Trophoblast cell (in vitro differentiated cells and primary cell): ENCODE data around the gene NEUROD1.

Experiments used
- DNase-seq, 2 donors: peaks; one replicate each; pipeline ENCODE4 v3.0.0-alpha.2; 2016
- H2AFZ ChIP-seq: 2 replicates; pipeline ENCODE4 v1.6.1; 2013; ENCODE audit warnings: low read length, moderate library complexity, mild to moderate bottlenecking; ENCODE audit not compliant: insufficient read depth, poor library complexity
- H2AK5ac ChIP-seq: 2 replicates; pipeline ENCODE4 v1.6.1; 2013; ENCODE audit warnings: mild to moderate bottlenecking, low read length
- H2BK120ac ChIP-seq: 2 replicates; pipeline ENCODE4 v1.6.1; 2013; ENCODE audit warnings: low read length, mild to moderate bottlenecking, moderate library complexity; ENCODE audit not compliant: insufficient read depth, poor library complexity
- H2BK12ac ChIP-seq: 2 replicates; pipeline ENCODE4 v1.6.1; 2013; ENCODE audit warnings: mild to moderate bottlenecking, low read length, moderate library complexity
- H2BK5ac ChIP-seq: 2 replicates; pipeline ENCODE4 v1.6.1; 2013; ENCODE audit warnings: low read length, low read depth, moderate library complexity, mild to moderate bottlenecking; ENCODE audit not compliant: poor library complexity
- H3K14ac ChIP-seq: 2 replicates; pipeline ENCODE4 v1.6.1; 2013; ENCODE audit warnings: mild to moderate bottlenecking, low read length
- H3K18ac ChIP-seq: 2 replicates; pipeline ENCODE4 v1.6.1; 2013; ENCODE audit warnings: mild to moderate bottlenecking, low read length
- H3K23ac ChIP-seq: 2 replicates; pipeline ENCODE4 v1.6.1; 2013; ENCODE audit warnings: low read length
- H3K27ac ChIP-seq: 2 replicates; pipeline ENCODE4 v1.5.1; 2013; ENCODE audit warnings: low read depth, mild to moderate bottlenecking, inconsistent platforms, low read length, moderate library complexity
- H3K27me3 ChIP-seq: 2 replicates; pipeline ENCODE4 v1.6.1; 2013; ENCODE audit warnings: inconsistent platforms, mild to moderate bottlenecking, low read length, moderate library complexity; ENCODE audit not compliant: insufficient read depth
- H3K36me3 ChIP-seq, 2 experiments: 1 replicate in 1 of 2; 2 replicates in 1 of 2; pipeline ENCODE4 v1.6.1; 2013; ENCODE audit warnings: low read length in 2 of 2, mild to moderate bottlenecking in 2 of 2, moderate library complexity in 1 of 2; ENCODE audit not compliant: insufficient read depth in 2 of 2, control insufficient read depth in 1 of 2
- H3K4ac ChIP-seq: 2 replicates; pipeline ENCODE4 v1.6.1; 2013; ENCODE audit warnings: low read depth, mild to moderate bottlenecking, low read length, moderate library complexity
- H3K4me1 ChIP-seq, 2 experiments: 1 replicate in 1 of 2; 2 replicates in 1 of 2; pipeline ENCODE4 v1.6.1; 2013; ENCODE audit warnings: low read length in 2 of 2, mild to moderate bottlenecking in 2 of 2, moderate library complexity in 1 of 2; ENCODE audit not compliant: insufficient read depth in 2 of 2, control insufficient read depth in 1 of 2
- H3K4me2 ChIP-seq: 2 replicates; pipeline ENCODE4 v1.6.1; 2013; ENCODE audit warnings: inconsistent platforms, mild to moderate bottlenecking, low read length, moderate library complexity
- H3K4me3 ChIP-seq: 2 replicates; pipeline ENCODE4 v1.5.1; 2013; ENCODE audit warnings: mild to moderate bottlenecking, low read depth, low read length, inconsistent platforms
- H3K79me1 ChIP-seq: one replicate; pipeline ENCODE4 v1.6.1; 2013; ENCODE audit warnings: low read length
- H3K79me2 ChIP-seq: 2 replicates; pipeline ENCODE4 v1.6.1; 2013; ENCODE audit warnings: low read length, mild to moderate bottlenecking; ENCODE audit not compliant: control insufficient read depth, insufficient read depth, poor library complexity
- H3K9ac ChIP-seq: 2 replicates; pipeline ENCODE4 v1.6.1; 2013; ENCODE audit warnings: mild to moderate bottlenecking, low read length
- H3K9me3 ChIP-seq: 2 replicates; pipeline ENCODE4 v1.6.1; 2013; ENCODE audit warnings: low read depth, mild to moderate bottlenecking, control low read depth, inconsistent platforms, low read length; ENCODE audit not compliant: insufficient read depth
- H4K12ac ChIP-seq: 2 replicates; pipeline ENCODE4 v1.6.1; 2013; ENCODE audit warnings: low read depth, mild to moderate bottlenecking, low read length, moderate library complexity
- H4K8ac ChIP-seq: 2 replicates; pipeline ENCODE4 v1.6.1; 2013; ENCODE audit warnings: low read depth, mild to moderate bottlenecking, low read length, moderate library complexity
- H4K91ac ChIP-seq: one replicate; pipeline ENCODE4 v1.6.1; 2013; ENCODE audit warnings: low read depth, mild to moderate bottlenecking, low read length, moderate library complexity
- WGBS: extraction: QIAGEN DNeasy Blood & Tissue Kit; methylation state at CpG from one replicate; pipeline ENCODE4 v1.1.7; 2013; ENCODE audit warnings: missing lambda C conversion rate; ENCODE audit not compliant: insufficient read length, insufficient coverage; ENCODE audit errors: extremely low coverage; 5-methylcytosine and 5-hydroxymethylcytosine counted together

NEUROD1 gene

GRCh38 chr2:181686576-181687185, 6.4 kb upstream of the NEUROD1 start:
- Histone ChIP-seq H4K8ac (no peak overlapping the region), H3K79me1 (peaks cover 5% of the 10 kb centered on the region), H3K23ac (no peak overlapping the region), H3K9ac (no peak overlapping the region), H3K4ac (no peak overlapping the region), H3K36me3 (no peaks in the 10 kb centered on the region), H4K12ac (no peak overlapping the region), H3K14ac (no peak overlapping the region), H2AFZ (no peak overlapping the region), H3K4me1 (peaks cover 15 to 24% of the 10 kb centered on the region in 2 experiments), H3K79me2 (no peaks in the 10 kb centered on the region), H3K27ac (no peak overlapping the region), H3K27me3 (peaks cover 18% of the 10 kb centered on the region), H2BK5ac (no peak overlapping the region), H2BK120ac (no peak overlapping the region), H3K4me2 (no peak overlapping the region), H2AK5ac (no peak overlapping the region), H3K18ac (no peak overlapping the region), H4K91ac (no peak overlapping the region), H2BK12ac (no peak overlapping the region), H3K9me3 (no peaks in the 10 kb centered on the region), H3K4me3 (no peak overlapping the region)
- no CpG with 5 or more reads among the region's 6 CpGs for WGBS
- no peak for DNase-seq

- peak overlapping the region; percentile 10 for H4K91ac ChIP-seq
- peaks cover 33% of the 10 kb centered on the region for H3K27me3 ChIP-seq
- H3K14ac ChIP-seq = no peak overlapping the region
- no peak overlapping the region for H3K9ac ChIP-seq
- peak overlapping the region; percentile 2 for H2BK120ac ChIP-seq
- H3K79me2 ChIP-seq = no peaks in the 10 kb centered on the region
- no CpG with 5 or more reads among the region's 21 CpGs for WGBS
- H3K4me1 ChIP-seq = peaks cover 20 to 32% of the 10 kb centered on the region in 2 experiments
- no peak overlapping the region for H2AFZ ChIP-seq
- peak overlapping the region; percentile 12 for H3K27ac ChIP-seq
- H3K4ac ChIP-seq = no peak overlapping the region
- H3K36me3 ChIP-seq = no peaks in the 10 kb centered on the region
- H3K9me3 ChIP-seq = peaks cover 6% of the 10 kb centered on the region
- peak overlapping the region; percentile 43 for H3K4me2 ChIP-seq
- H3K4me3 ChIP-seq = peak overlapping the region; percentile 19
- no peak overlapping the region for H2BK12ac ChIP-seq
- H2AK5ac ChIP-seq = peak overlapping the region; percentile 1
- no peak overlapping the region for H4K8ac ChIP-seq
- H3K18ac ChIP-seq = peak overlapping the region; percentile 4
- peaks cover 5% of the 10 kb centered on the region for H3K79me1 ChIP-seq
- no peak overlapping the region for H2BK5ac ChIP-seq
- DNase-seq = peak; percentile 80 to 85
- no peak overlapping the region for H3K23ac ChIP-seq
- H4K12ac ChIP-seq = no peak overlapping the region
Observed at GRCh38 chr2:181685150-181685688, 4.9 kb upstream of the NEUROD1 start.

GRCh38 chr2:181684454-181685149, 4.3 kb upstream of the NEUROD1 start:
- Histone ChIP-seq H3K27me3 (peaks cover 37% of the 10 kb centered on the region), H3K4me3 (peak overlapping the region; percentile 19), H3K79me2 (no peaks in the 10 kb centered on the region), H2BK5ac (no peak overlapping the region), H3K36me3 (no peaks in the 10 kb centered on the region), H4K8ac (no peak overlapping the region), H3K23ac (no peak overlapping the region), H2BK120ac (peak overlapping the region; percentile 18), H2AFZ (no peak overlapping the region), H3K9me3 (peaks cover 6% of the 10 kb centered on the region), H3K27ac (peak overlapping the region; percentile 12), H3K4me2 (peak overlapping the region; percentile 70), H2BK12ac (peak overlapping the region; percentile 10), H3K4ac (no peak overlapping the region), H3K18ac (peak overlapping the region; percentile 4), H3K9ac (no peak overlapping the region), H2AK5ac (peak overlapping the region; percentile 1), H4K91ac (peak overlapping the region; percentile 10), H4K12ac (no peak overlapping the region), H3K4me1 (peaks cover 20 to 32% of the 10 kb centered on the region in 2 experiments), H3K14ac (peak overlapping the region; percentile 0), H3K79me1 (peaks cover 5% of the 10 kb centered on the region)
- no peak for DNase-seq
- no CpG with 5 or more reads among the region's 26 CpGs for WGBS

GRCh38 chr2:181683518-181684453, 3.5 kb upstream of the NEUROD1 start:
- no peak overlapping the region for H2BK5ac ChIP-seq
- no peak overlapping the region for H2BK120ac ChIP-seq
- H3K36me3 ChIP-seq = no peaks in the 10 kb centered on the region
- H3K23ac ChIP-seq = no peak overlapping the region
- H3K4me1 ChIP-seq = peaks cover 20 to 32% of the 10 kb centered on the region in 2 experiments
- no peak overlapping the region for H2AFZ ChIP-seq
- no peak overlapping the region for H4K8ac ChIP-seq
- no peak overlapping the region for H3K27ac ChIP-seq
- no peak overlapping the region for H3K18ac ChIP-seq
- peak overlapping the region; percentile 20 for H4K91ac ChIP-seq
- WGBS = no CpG with 5 or more reads among the region's 85 CpGs
- peak overlapping the region; percentile 46 for H3K4me3 ChIP-seq
- H3K9me3 ChIP-seq = peaks cover 6% of the 10 kb centered on the region
- H2AK5ac ChIP-seq = no peak overlapping the region
- H3K4ac ChIP-seq = no peak overlapping the region
- peak overlapping the region; percentile 70 for H3K4me2 ChIP-seq
- H2BK12ac ChIP-seq = no peak overlapping the region
- peak in 1 of 2 donors; percentile 16 for DNase-seq
- H3K14ac ChIP-seq = no peak overlapping the region
- no peaks in the 10 kb centered on the region for H3K79me2 ChIP-seq
- peaks cover 45% of the 10 kb centered on the region for H3K27me3 ChIP-seq
- no peak overlapping the region for H3K9ac ChIP-seq
- peaks cover 5% of the 10 kb centered on the region for H3K79me1 ChIP-seq
- H4K12ac ChIP-seq = no peak overlapping the region
